NT2/D1 (cell line): ENCODE measurements around the gene RHCG.

Experiments
- YY1 ChIP-seq: IDR thresholded peaks from 2 replicates; pipeline ENCODE4 v1.6.1; 2011; ENCODE audit not compliant: insufficient read length, insufficient read depth
- ZNF274 ChIP-seq: IDR thresholded peaks from 2 replicates; pipeline ENCODE4 v1.6.1; 2011; ENCODE audit warnings: mild to moderate bottlenecking, low read depth, low read length

DNA sequence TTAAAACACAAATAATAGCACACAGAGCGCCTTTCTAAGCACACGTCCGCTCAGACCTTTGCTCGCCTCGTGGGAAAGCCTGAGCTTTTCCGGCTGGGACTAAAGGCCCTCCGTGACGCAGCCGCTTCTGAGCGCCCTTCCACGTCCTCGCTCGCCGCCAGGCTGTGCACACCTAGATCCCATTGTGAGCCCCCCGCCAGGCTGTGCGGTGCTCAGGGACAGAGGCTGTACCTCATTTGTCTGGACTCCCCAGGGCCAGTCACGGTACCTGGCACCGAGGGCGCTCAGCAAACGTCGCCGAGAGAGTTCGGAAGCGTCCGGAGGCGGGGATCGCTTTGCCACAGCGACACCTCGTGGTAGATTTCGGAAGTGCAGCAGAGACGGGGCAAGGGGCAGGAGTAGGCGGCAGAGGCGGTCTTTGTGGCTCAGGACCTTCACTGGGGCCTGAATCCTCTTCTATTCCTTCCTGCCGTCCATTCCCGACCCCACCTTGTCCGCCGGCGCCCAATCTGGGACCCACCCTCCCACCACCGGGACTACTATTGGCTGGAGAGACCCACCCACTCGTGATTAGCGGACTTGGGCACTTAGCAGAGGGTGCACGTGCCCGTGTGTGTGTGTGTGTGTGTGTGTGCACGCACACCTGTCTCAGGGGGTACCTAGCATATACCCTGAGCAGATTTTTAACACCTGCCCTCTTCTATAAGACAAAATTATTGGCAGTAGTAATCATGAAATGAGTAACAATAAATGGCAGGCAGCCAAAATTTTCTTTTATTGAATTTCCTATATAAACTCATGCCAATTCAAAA, 65.6 kb downstream of the RHCG start:
- TF ChIP-seq YY1 = no peak
- no peak for TF ChIP-seq ZNF274
